Measurements from ENCODE around the gene GHITM. TPM values are rescaled to one million over a fixed set of nuclear protein-coding genes. Genes with fewer than 3 reads are reported as not detected.
A peak's percentile ranks its signal among the peaks of the same experiment; 100 is the strongest.
"Not testable (repeated sequence)": the region's sequence is repeated elsewhere in the genome, so short reads cannot be mapped to it uniquely, and the experiment has no call there.

Gene GHITM
- total RNA-seq, 1 donor from 2014 or later = 192 TPM

GRCh38 chr10:84148006-84148597 is 8.8 kb downstream of the GHITM start:
- peak; percentile 68 for DNase-seq

GRCh38 chr10:84149854-84150253 is 10.5 kb downstream of the GHITM start:
- no peak for DNase-seq

- DNase-seq = no peak
Measured at GRCh38 chr10:84152769-84153168, 13.5 kb downstream of the GHITM start.

GRCh38 chr10:84155521-84155920 is 16.2 kb downstream of the GHITM start:
- no peak for DNase-seq

- DNase-seq = no peak
Measured at GRCh38 chr10:84156009-84156408, 16.7 kb downstream of the GHITM start.

- no peak for DNase-seq
Measured at GRCh38 chr10:84156768-84157167, 17.5 kb downstream of the GHITM start.

GRCh38 chr10:84158061-84158460 is 18.8 kb downstream of the GHITM start:
- no peak for DNase-seq

GRCh38 chr10:84158550-84158949 is 19.2 kb downstream of the GHITM start:
- DNase-seq = no peak

GRCh38 chr10:84159076-84159685 is 19.9 kb downstream of the GHITM start:
- DNase-seq = no peak

- no peak for DNase-seq
Measured at GRCh38 chr10:84160663-84161362, 21.5 kb downstream of the GHITM start.

GRCh38 chr10:84163996-84164395 is 24.7 kb downstream of the GHITM start:
- DNase-seq = no peak

- DNase-seq = no peak
Measured at GRCh38 chr10:84164442-84164841, 25.1 kb downstream of the GHITM start.

- DNase-seq = no peak
Measured at GRCh38 chr10:84166620-84167288, 27.4 kb downstream of the GHITM start.

GRCh38 chr10:84167289-84167653 is 28.0 kb downstream of the GHITM start:
- not testable (repeated sequence) for DNase-seq

GRCh38 chr10:84168382-84168781 is 29.1 kb downstream of the GHITM start:
- not testable (repeated sequence) for DNase-seq

- not testable (repeated sequence) for DNase-seq
Measured at GRCh38 chr10:84171237-84171636, 31.9 kb downstream of the GHITM start.

GRCh38 chr10:84171700-84172466 is 32.6 kb downstream of the GHITM start:
- not testable (repeated sequence) for DNase-seq

GRCh38 chr10:84172467-84173356 is 33.4 kb downstream of the GHITM start:
- no peak for DNase-seq

GRCh38 chr10:84173501-84173929 is 34.2 kb downstream of the GHITM start, which contains the start of gene GPR15LG:
GPR15LG (plus strand) TSS chr10:84173801; CDS start chr10:84173852, 51 bp downstream.
- no peak for DNase-seq

GRCh38 chr10:84175436-84175835 is 36.1 kb downstream of the GHITM start:
- no peak for DNase-seq

GRCh38 chr10:84176351-84176750 is 37.0 kb downstream of the GHITM start:
- no peak for DNase-seq

Data from dermis blood vessel endothelial cell (primary cell).